Measurements from ENCODE around the gene GTPBP4. TPM values are rescaled to one million over a fixed set of nuclear protein-coding genes. Genes with fewer than 3 reads are reported as not detected.

Gene GTPBP4
- total and polyA plus RNA-seq, 2 experiments from 2014 or later, result 42.1 to 49.7 TPM

DNA sequence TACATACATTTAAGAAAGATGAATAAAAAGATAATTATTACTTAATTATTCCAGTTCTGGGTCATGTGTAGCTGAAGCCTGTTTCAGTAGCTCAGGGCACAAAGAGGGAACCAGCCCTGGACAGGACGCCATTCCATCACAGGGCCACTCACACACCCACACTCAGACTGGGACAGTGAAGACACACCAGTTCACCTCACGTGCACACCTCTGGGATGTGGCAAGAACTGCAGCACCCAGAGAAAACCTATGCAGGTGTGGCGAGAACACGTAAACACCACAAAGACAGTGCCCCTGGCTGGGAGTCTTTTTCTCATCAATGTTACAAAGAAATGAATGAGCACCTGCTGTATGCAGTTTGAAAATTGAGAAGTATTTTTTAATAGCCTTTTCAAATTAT is 62.3 kb downstream of the GTPBP4 start:
- H3K27me3 ChIP-seq, result no peaks in the 10 kb centered on the region
- no peak for TF ChIP-seq CTCF (IDR thresholded peaks at IDR 0.05; ENCODE audit: low read depth, low read length)
- no peaks in the 10 kb centered on the region for H3K9me3 ChIP-seq (ENCODE audit: low read depth)
- H3K4me3 ChIP-seq, result peak overlapping the region; percentile 71
- peak overlapping the region; percentile 99 for H3K27ac ChIP-seq
- peaks cover 17% of the 10 kb centered on the region for H3K4me1 ChIP-seq (ENCODE audit: low read depth)
- no peak for DNase-seq (ENCODE audit: low read depth in 1 of 2, low spot score in 1 of 2)
- H3K36me3 ChIP-seq, result peaks cover 9% of the 10 kb centered on the region

DNA sequence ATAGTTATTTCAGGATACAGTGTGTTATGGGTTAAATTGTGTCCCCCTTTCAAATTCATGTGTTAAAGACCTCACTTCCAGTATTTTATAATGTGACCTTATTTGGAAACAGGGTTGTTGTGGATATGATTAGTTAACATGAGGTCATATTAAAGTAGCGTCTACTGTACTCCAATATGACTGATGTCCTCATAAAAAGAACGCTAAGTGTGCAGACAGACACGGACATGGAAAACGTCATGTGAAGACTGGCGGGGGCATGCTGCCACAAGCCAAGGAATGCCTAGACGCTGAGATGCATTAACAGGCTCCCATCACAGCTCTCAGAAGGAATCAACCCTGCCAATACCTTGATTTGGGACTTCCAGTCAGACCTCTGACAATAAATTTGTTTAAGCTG is 66.5 kb downstream of the GTPBP4 start:
- H3K36me3 ChIP-seq, result peaks cover 9% of the 10 kb centered on the region
- DNase-seq (ENCODE audit: low read depth in 1 of 2, low spot score in 1 of 2), result no peak
- H3K4me1 ChIP-seq (ENCODE audit: low read depth), result peaks cover 29% of the 10 kb centered on the region
- H3K9me3 ChIP-seq (ENCODE audit: low read depth), result no peaks in the 10 kb centered on the region
- TF ChIP-seq CTCF (IDR thresholded peaks at IDR 0.05; ENCODE audit: low read depth, low read length), result no peak
- H3K27ac ChIP-seq, result no peak overlapping the region
- no peaks in the 10 kb centered on the region for H3K27me3 ChIP-seq
- no peak overlapping the region for H3K4me3 ChIP-seq

DNA sequence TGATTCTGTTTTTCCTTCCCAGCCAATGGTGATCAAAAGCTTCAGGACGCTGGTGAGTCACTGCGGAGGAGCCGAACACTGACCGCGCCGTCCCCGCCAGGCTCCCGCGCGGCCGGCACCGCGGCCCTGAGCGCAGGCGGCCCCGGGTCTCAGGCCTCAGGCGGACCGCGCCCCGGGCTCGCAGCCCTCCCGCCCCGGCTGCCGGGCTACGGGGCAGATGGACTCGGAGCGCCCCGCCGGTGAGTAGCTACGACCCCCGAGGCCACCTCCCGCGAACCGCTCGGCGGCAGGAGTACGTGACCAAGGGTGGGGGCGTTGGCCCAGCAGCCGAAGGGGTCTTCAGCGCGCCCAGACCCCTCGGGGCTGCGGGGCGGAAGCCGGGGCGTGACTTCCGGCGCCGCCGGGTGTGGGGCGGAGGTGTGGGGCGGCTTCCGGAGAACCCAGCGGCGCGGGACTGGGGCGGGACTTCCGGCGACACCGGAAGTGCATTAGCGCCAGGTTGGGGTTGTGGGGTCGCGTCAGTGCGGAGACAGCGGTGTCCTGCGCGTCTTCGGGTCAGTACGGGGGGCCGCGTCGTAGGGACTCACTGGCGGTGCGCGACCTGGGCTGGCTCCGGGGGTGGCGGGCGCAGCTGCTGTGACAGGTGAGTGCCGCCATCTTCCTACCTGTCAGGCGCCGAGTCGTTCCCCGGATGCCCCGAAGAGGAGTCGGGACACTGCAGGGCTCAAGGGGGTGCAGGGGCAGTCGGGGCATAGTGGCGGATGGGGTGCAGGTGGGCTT is 68.3 kb downstream of the GTPBP4 start, which contains the start of gene WDR37:
Gene WDR37 (plus strand): TSS at position 60 of the 780 bp plus-strand sequence. CDS start 15,771 bp downstream, outside the sequence.
- Histone ChIP-seq H3K9me3 (ENCODE audit: low read depth) (no peaks in the 10 kb centered on the region), H3K4me3 (peak within 1 kb of the TSS; percentile 64), H3K27ac (peak within 1 kb of the TSS; percentile 94), H3K36me3 (no peaks in the 10 kb centered on the region), H3K4me1 (ENCODE audit: low read depth) (peaks cover 19% of the 10 kb centered on the region), H3K27me3 (no peaks in the 10 kb centered on the region)
- no peak for TF ChIP-seq CTCF (IDR thresholded peaks at IDR 0.05; ENCODE audit: low read depth, low read length)
- peak; percentile 87 to 88 for DNase-seq (ENCODE audit: low read depth in 1 of 2, low spot score in 1 of 2)

GRCh38 chr10:1057106-1057657 is 68.9 kb downstream of the GTPBP4 start:
- H3K4me3 ChIP-seq, result peak overlapping the region; percentile 64
- no peaks in the 10 kb centered on the region for H3K36me3 ChIP-seq
- H3K27ac ChIP-seq, result peak overlapping the region; percentile 27
- no peaks in the 10 kb centered on the region for H3K9me3 ChIP-seq (ENCODE audit: low read depth)
- no peak for TF ChIP-seq CTCF (IDR thresholded peaks at IDR 0.05; ENCODE audit: low read depth, low read length)
- DNase-seq (ENCODE audit: low read depth in 1 of 2, low spot score in 1 of 2), result peak in 1 of 2 donors; percentile 21
- H3K27me3 ChIP-seq, result no peaks in the 10 kb centered on the region
- H3K4me1 ChIP-seq (ENCODE audit: low read depth), result peaks cover 19% of the 10 kb centered on the region

DNA sequence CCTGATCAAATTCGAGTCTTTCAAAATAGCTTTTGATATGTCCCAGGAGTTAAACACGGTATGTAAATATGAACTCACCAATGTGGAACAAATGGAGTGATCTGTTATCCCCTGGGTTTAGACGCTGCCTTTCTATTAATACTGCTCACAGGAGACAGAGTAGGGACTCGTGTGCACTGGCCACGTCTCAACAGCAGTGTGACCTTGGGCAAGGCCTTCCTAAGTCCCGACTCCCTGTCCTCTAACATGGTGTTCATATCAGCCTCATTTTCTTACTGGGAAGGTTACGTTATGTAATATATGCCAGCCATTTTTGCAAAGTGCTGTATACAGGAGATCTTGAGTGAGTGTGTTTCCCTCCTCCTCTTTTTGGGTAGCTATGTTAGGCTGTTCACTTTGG is 69.8 kb downstream of the GTPBP4 start:
- Histone ChIP-seq H3K36me3 (no peaks in the 10 kb centered on the region), H3K4me1 (ENCODE audit: low read depth) (peaks cover 19% of the 10 kb centered on the region), H3K4me3 (no peak overlapping the region), H3K27me3 (no peaks in the 10 kb centered on the region), H3K27ac (peak overlapping the region; percentile 27), H3K9me3 (ENCODE audit: low read depth) (no peaks in the 10 kb centered on the region)
- TF ChIP-seq CTCF (IDR thresholded peaks at IDR 0.05; ENCODE audit: low read depth, low read length), result no peak
- no peak for DNase-seq (ENCODE audit: low read depth in 1 of 2, low spot score in 1 of 2)

All from cardiac muscle cell (in vitro differentiated cells and primary cell).